GM23338 (cell line): Measurements from ENCODE around the gene FTO. TPM values are rescaled to one million over a fixed set of nuclear protein-coding genes. Genes with fewer than 3 reads are reported as not detected.

Source experiments
- ATAC-seq: fragments of 200-7000 bp; cut with Tn5 transposase; 3 replicates; pipeline ENCODE4 v1.9.1; 2020
- DNase-seq: peaks from one replicate; pipeline ENCODE4 v3.0.0-alpha.2; 2015; ENCODE audit warnings: low spot score
- H2AFZ ChIP-seq: fragments of 200-600 bp; sonication (generic); 2 replicates; pipeline ENCODE4 v1.8.0; 2016; ENCODE audit warnings: antibody characterized with exemption, mild to moderate bottlenecking, moderate library complexity
- H3F3A ChIP-seq: fragments of 200-600 bp; sonication (generic); replicated peaks from 2 replicates; pipeline ENCODE4 v1.8.0; 2017; ENCODE audit warnings: antibody characterized with exemption, mixed run types, low read depth
- H3K27ac ChIP-seq: fragments of 200-600 bp; sonication (generic); 2 replicates; pipeline ENCODE4 v1.6.1; 2016; ENCODE audit warnings: low read depth
- H3K27me3 ChIP-seq: fragments of 200-600 bp; sonication (generic); 2 replicates; pipeline ENCODE4 v1.8.0; 2016; ENCODE audit warnings: mild to moderate bottlenecking, mixed run types, moderate library complexity; ENCODE audit not compliant: insufficient read depth
- H3K36me3 ChIP-seq: fragments of 200-600 bp; sonication (generic); 2 replicates; pipeline ENCODE4 v1.8.0; 2016; ENCODE audit warnings: mild to moderate bottlenecking; ENCODE audit not compliant: insufficient read depth
- H3K4me1 ChIP-seq: fragments of 200-600 bp; sonication (generic); 2 replicates; pipeline ENCODE4 v1.8.0; 2016; ENCODE audit warnings: mild to moderate bottlenecking, moderate library complexity; ENCODE audit not compliant: insufficient read depth
- H3K4me2 ChIP-seq: fragments of 200-600 bp; sonication (generic); 2 replicates; pipeline ENCODE4 v1.7.1; 2017; ENCODE audit warnings: mixed run types
- H3K4me3 ChIP-seq: fragments of 200-600 bp; sonication (generic); 2 replicates; pipeline ENCODE4 v1.6.1; 2016; ENCODE audit warnings: mixed run types
- H3K79me2 ChIP-seq: fragments of 200-600 bp; sonication (generic); replicated peaks from 2 replicates; pipeline ENCODE4 v1.8.0; 2017; ENCODE audit warnings: mild to moderate bottlenecking; ENCODE audit not compliant: insufficient read depth
- H3K9me2 ChIP-seq: fragments of 200-600 bp; sonication (generic); 2 replicates; pipeline ENCODE4 v1.8.0; 2017; ENCODE audit not compliant: insufficient read depth
- H4K20me1 ChIP-seq: fragments of 200-600 bp; sonication (generic); replicated peaks from 2 replicates; pipeline ENCODE4 v1.8.0; 2017; ENCODE audit warnings: mild to moderate bottlenecking; ENCODE audit not compliant: insufficient read depth
- H3K27ac Mint-ChIP-seq: 2 replicates; pipeline ENCODE4 v1.8.0; 2020; ENCODE audit warnings: inconsistent platforms, mild to moderate bottlenecking, moderate library complexity, mixed read lengths
- H3K27me3 Mint-ChIP-seq: 3 replicates; pipeline ENCODE4 v1.8.0; 2022; ENCODE audit warnings: low read depth, mild to moderate bottlenecking, moderate library complexity, mixed read lengths, inconsistent platforms; ENCODE audit not compliant: insufficient read depth, poor library complexity
- H3K36me3 Mint-ChIP-seq: 3 replicates; pipeline ENCODE4 v1.8.0; 2021; ENCODE audit warnings: low read depth, mild to moderate bottlenecking, inconsistent platforms, moderate library complexity, mixed read lengths
- H3K4me1 Mint-ChIP-seq: 3 replicates; pipeline ENCODE4 v1.8.0; 2020; ENCODE audit warnings: mild to moderate bottlenecking, inconsistent platforms, mixed read lengths
- H3K4me3 Mint-ChIP-seq: 3 replicates; pipeline ENCODE4 v1.8.0; 2021; ENCODE audit warnings: moderate library complexity, mild to moderate bottlenecking, inconsistent platforms, mixed read lengths
- H3K9me3 Mint-ChIP-seq: 3 replicates; pipeline ENCODE4 v1.8.0; 2020; ENCODE audit warnings: moderate library complexity, mild to moderate bottlenecking, inconsistent platforms, mixed read lengths
- CREB1 ChIP-seq: fragments of 250-450 bp; sonication (Bioruptor Pico); IDR thresholded peaks from 2 replicates; pipeline ENCODE4 v1.5.0; 2020; ENCODE audit warnings: low read depth, mild to moderate bottlenecking, moderate library complexity
- JUNB ChIP-seq: IDR thresholded peaks from one replicate; pipeline ENCODE4 v1.6.1; 2016; ENCODE audit warnings: antibody characterized with exemption; ENCODE audit not compliant: unreplicated experiment
- NANOG ChIP-seq: IDR thresholded peaks from 2 replicates; pipeline ENCODE4 v1.6.1; 2016; ENCODE audit warnings: antibody characterized with exemption, borderline replicate concordance
- POLR2AphosphoS5 ChIP-seq: IDR thresholded peaks from 2 replicates; pipeline ENCODE4 v1.6.1; 2016; ENCODE audit warnings: antibody characterized with exemption, low read depth
- ZNF114 ChIP-seq: fragments of 250-450 bp; sonication (Bioruptor Pico); IDR thresholded peaks from 2 replicates; pipeline ENCODE4 v1.5.0; 2020; ENCODE audit warnings: mild to moderate bottlenecking, moderate library complexity
- polyA plus RNA-seq: library from polyadenylated mRNA; unstranded; fragments of >200 nt; fragmentation: Nextera tagmentation; extraction: Ambion mirVana; gene quantifications from 2 replicates; pipeline ENCODE4 v1.2.1, GENCODE V29; 2016
- total RNA-seq: library from RNA; depleted of rRNA; stranded (reverse); fragments of >200 nt; shearing (Covaris generic); gene quantifications from 2 replicates; pipeline ENCODE4 v1.2.3, GENCODE V29; 2014
- TF ChIP-seq, protein P1 (sequence below): IDR thresholded peaks from one replicate; pipeline ENCODE4 v1.6.1; 2018; ENCODE audit warnings: antibody characterized with exemption; ENCODE audit not compliant: unreplicated experiment
- TF ChIP-seq, protein P2 (sequence below): IDR thresholded peaks from 2 replicates; pipeline ENCODE4 v1.6.1; 2016; ENCODE audit warnings: antibody characterized with exemption
- TF ChIP-seq, protein P3 (sequence below): fragments of 250-450 bp; sonication (Bioruptor Pico); IDR thresholded peaks from 2 replicates; pipeline ENCODE4 v1.5.0; 2020; ENCODE audit warnings: mild to moderate bottlenecking, moderate library complexity

FTO gene
- total and polyA plus RNA-seq, 2 experiments from 2014 or later: 17.7 to 69.6 TPM

DNA sequence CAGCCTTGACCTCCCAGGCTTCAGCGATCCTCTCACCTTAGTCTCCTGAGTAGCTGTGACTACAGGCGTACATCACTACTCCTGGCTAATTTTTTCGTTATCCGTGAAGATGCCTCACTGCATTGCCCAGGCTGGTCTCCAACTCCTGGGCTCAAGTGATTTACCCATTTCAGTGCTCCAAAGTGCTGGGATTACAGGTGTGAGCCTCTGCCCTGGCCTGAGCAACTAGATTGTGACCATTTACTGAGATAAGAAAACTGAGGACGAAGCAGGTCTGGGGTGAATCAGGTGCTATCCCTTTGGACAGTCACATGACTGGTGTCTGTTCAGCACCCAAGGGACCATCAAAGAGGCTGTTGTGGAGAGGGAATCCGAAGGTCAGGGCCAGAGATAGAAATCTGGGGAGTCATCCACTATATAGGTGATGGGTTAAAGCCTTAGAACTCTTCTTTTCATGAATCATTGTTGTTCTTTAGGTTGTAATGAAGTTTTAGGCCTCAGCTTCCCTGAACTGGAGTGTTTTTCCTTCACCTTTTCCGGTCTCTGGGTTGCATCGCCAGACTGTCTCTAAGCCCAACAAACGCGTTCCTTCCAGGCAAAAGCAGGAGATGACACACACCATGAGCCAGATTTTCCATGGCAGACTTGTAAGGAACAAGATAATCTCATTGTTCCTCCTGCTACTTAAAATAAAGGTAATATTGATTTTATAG, 62.5 kb downstream of the FTO start:
- no peaks in the 10 kb centered on the region for H3K9me3 Mint-ChIP-seq
- H3K4me3 Mint-ChIP-seq: no peak overlapping the region
- Histone ChIP-seq H2AFZ (no peak overlapping the region), H3K36me3 (no peaks in the 10 kb centered on the region), H3K4me3 (no peak overlapping the region), H3K79me2 (peaks cover 18% of the 10 kb centered on the region), H3K4me2 (no peak overlapping the region), H3K4me1 (peaks cover 5% of the 10 kb centered on the region; the same call in 1 of the 2 replicates), H3K27me3 (no peaks in the 10 kb centered on the region), H3F3A (no peaks in the 10 kb centered on the region), H3K9me2 (no peaks in the 10 kb centered on the region), H3K27ac (no peak overlapping the region), H4K20me1 (no peaks in the 10 kb centered on the region)
- DNase-seq (no peak), ATAC-seq (no peak)
- H3K4me1 Mint-ChIP-seq: peaks cover 3% of the 10 kb centered on the region; the same call in 2 of the 3 replicates
- H3K27ac Mint-ChIP-seq: no peak overlapping the region
- H3K27me3 Mint-ChIP-seq: no peaks in the 10 kb centered on the region
- no peaks in the 10 kb centered on the region for H3K36me3 Mint-ChIP-seq
- TF ChIP-seq ZNF114 (CRISPR knock-in tag): no peak
- TF ChIP-seq, protein P1, sequence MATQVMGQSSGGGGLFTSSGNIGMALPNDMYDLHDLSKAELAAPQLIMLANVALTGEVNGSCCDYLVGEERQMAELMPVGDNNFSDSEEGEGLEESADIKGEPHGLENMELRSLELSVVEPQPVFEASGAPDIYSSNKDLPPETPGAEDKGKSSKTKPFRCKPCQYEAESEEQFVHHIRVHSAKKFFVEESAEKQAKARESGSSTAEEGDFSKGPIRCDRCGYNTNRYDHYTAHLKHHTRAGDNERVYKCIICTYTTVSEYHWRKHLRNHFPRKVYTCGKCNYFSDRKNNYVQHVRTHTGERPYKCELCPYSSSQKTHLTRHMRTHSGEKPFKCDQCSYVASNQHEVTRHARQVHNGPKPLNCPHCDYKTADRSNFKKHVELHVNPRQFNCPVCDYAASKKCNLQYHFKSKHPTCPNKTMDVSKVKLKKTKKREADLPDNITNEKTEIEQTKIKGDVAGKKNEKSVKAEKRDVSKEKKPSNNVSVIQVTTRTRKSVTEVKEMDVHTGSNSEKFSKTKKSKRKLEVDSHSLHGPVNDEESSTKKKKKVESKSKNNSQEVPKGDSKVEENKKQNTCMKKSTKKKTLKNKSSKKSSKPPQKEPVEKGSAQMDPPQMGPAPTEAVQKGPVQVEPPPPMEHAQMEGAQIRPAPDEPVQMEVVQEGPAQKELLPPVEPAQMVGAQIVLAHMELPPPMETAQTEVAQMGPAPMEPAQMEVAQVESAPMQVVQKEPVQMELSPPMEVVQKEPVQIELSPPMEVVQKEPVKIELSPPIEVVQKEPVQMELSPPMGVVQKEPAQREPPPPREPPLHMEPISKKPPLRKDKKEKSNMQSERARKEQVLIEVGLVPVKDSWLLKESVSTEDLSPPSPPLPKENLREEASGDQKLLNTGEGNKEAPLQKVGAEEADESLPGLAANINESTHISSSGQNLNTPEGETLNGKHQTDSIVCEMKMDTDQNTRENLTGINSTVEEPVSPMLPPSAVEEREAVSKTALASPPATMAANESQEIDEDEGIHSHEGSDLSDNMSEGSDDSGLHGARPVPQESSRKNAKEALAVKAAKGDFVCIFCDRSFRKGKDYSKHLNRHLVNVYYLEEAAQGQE: no peak
- TF ChIP-seq, protein P2, sequence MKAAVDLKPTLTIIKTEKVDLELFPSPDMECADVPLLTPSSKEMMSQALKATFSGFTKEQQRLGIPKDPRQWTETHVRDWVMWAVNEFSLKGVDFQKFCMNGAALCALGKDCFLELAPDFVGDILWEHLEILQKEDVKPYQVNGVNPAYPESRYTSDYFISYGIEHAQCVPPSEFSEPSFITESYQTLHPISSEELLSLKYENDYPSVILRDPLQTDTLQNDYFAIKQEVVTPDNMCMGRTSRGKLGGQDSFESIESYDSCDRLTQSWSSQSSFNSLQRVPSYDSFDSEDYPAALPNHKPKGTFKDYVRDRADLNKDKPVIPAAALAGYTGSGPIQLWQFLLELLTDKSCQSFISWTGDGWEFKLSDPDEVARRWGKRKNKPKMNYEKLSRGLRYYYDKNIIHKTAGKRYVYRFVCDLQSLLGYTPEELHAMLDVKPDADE: no peak
- no peak for TF ChIP-seq POLR2AphosphoS5
- TF ChIP-seq, protein P3, sequence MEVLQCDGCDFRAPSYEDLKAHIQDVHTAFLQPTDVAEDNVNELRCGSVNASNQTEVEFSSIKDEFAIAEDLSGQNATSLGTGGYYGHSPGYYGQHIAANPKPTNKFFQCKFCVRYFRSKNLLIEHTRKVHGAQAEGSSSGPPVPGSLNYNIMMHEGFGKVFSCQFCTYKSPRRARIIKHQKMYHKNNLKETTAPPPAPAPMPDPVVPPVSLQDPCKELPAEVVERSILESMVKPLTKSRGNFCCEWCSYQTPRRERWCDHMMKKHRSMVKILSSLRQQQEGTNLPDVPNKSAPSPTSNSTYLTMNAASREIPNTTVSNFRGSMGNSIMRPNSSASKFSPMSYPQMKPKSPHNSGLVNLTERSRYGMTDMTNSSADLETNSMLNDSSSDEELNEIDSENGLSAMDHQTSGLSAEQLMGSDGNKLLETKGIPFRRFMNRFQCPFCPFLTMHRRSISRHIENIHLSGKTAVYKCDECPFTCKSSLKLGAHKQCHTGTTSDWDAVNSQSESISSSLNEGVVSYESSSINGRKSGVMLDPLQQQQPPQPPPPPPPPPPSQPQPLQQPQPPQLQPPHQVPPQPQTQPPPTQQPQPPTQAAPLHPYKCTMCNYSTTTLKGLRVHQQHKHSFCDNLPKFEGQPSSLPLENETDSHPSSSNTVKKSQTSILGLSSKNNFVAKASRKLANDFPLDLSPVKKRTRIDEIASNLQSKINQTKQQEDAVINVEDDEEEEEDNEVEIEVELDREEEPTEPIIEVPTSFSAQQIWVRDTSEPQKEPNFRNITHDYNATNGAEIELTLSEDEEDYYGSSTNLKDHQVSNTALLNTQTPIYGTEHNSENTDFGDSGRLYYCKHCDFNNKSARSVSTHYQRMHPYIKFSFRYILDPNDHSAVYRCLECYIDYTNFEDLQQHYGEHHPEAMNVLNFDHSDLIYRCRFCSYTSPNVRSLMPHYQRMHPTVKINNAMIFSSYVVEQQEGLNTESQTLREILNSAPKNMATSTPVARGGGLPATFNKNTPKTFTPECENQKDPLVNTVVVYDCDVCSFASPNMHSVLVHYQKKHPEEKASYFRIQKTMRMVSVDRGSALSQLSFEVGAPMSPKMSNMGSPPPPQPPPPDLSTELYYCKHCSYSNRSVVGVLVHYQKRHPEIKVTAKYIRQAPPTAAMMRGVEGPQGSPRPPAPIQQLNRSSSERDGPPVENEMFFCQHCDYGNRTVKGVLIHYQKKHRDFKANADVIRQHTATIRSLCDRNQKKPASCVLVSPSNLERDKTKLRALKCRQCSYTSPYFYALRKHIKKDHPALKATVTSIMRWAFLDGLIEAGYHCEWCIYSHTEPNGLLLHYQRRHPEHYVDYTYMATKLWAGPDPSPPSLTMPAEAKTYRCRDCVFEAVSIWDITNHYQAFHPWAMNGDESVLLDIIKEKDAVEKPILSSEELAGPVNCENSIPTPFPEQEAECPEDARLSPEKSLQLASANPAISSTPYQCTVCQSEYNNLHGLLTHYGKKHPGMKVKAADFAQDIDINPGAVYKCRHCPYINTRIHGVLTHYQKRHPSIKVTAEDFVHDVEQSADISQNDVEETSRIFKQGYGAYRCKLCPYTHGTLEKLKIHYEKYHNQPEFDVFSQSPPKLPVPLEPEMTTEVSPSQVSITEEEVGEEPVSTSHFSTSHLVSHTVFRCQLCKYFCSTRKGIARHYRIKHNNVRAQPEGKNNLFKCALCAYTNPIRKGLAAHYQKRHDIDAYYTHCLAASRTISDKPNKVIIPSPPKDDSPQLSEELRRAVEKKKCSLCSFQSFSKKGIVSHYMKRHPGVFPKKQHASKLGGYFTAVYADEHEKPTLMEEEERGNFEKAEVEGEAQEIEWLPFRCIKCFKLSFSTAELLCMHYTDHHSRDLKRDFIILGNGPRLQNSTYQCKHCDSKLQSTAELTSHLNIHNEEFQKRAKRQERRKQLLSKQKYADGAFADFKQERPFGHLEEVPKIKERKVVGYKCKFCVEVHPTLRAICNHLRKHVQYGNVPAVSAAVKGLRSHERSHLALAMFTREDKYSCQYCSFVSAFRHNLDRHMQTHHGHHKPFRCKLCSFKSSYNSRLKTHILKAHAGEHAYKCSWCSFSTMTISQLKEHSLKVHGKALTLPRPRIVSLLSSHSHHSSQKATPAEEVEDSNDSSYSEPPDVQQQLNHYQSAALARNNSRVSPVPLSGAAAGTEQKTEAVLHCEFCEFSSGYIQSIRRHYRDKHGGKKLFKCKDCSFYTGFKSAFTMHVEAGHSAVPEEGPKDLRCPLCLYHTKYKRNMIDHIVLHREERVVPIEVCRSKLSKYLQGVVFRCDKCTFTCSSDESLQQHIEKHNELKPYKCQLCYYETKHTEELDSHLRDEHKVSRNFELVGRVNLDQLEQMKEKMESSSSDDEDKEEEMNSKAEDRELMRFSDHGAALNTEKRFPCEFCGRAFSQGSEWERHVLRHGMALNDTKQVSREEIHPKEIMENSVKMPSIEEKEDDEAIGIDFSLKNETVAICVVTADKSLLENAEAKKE (CRISPR knock-in tag): no peak
- TF ChIP-seq NANOG: no peak
- no peak for TF ChIP-seq CREB1 (CRISPR knock-in tag)
- no peak for TF ChIP-seq JUNB
